HG03520 (cell line): ENCODE data around the gene RAPGEF3.
A peak's percentile ranks its signal among the peaks of the same experiment; 100 is the strongest.

Source experiments
- ATAC-seq: cut with Tn5 transposase; IDR thresholded peaks from one replicate; pipeline ENCODE4 v1.9.1; 2021; ENCODE audit warnings: mild to moderate bottlenecking, moderate library complexity; ENCODE audit not compliant: unreplicated experiment

RAPGEF3 gene

DNA sequence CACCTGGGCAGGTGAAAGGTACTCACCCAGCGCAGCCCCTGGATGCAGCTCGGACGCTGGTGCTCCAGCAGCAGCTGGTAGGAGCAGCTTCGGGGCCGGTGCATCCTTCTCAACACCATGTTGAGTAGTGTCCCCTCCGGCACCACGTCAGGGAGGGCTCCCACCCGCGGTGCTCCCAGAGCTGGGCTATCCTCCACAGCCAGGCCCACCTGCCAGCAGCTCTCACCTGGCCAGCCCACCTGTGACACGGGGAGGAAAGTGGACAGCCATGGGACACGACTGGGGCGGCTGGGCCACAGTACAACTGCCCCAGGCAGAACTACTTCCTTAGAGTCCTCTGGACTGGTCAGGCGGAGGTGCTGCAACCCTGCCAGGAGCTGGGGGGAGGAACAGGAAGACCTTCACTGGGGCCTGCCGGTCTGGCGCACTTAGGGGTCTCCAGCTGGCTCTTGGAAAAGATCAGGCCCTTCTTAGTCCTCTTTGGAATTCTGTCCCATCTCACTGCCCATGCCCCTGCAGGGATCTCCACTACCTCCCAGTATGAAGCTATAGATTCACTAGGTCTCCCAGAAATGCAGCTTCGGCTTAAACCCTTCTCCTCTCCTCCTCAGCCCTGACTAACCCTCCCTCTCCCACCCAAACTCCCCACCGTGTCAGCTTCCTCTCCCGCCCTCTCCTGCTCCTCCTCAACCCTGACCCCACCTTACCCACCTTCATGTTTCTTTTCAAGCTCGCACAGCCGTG lies 668 bp downstream of the RAPGEF3 start:
- no peak for ATAC-seq

DNA sequence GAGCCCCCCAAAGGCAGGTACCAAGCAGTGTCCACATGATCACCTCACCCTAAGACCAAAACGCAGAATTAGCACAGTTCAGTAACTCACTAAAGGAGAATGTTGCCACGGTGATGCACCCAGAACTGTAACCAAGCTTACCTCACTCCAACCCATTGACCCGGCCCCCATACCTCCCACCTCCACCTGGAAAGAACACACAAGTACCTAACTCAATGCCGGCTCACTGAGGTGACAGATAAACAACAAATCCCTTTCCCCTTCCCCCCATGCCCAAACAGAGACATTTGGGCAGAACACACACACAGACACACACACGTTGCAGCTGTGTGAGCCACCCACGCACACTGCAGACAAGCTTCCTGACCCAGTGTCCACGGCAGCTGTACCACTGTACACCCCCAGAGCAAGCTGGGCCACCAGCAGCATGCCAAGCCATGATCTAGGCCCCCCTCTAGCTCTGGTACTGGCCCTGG lies 1.3 kb downstream of the RAPGEF3 start:
- ATAC-seq: no peak

DNA sequence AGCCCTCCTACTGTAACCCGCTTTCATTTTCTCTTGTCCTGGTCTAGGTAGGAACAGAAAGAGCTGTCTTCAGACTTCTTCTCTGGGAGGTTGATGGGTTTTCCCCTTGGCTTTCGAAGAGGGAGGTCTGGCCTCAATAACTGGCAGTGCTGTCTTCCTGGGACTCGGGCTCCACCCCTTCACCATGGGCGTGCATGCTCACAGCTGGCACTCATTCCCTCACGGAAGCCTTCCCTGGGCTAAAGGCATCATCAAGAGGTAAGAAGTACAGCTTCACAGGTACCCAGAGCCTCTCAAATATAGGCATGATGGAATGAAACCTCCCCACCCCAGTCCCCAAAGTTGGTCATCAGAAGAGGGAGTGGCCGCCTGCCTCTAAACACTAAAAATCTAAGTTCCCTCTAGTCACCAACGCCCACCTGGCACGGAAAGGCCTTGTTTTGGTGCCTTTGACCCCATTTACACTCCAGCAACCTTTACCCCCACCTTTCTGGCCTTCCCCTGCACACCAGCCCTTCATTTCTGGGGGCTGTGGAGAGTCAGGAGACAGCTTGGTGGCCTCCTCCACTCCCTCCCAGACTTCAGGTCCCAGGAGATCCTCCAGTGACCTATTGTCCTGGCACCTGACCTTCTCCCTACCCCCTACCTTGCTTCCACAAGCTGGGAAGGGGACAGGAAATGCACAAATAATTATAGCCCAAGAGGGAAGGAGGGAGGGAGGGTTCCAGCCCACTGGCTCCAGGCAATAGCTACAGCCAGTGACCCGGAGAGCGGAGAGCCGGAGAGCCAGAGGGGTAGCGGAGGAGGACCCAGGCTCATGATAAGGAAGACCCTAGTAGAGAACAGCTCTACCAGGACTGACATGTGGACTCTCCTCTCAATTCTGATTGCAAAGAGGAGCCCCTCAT lies 2.8 kb downstream of the RAPGEF3 start:
- ATAC-seq: peak; percentile 65

DNA sequence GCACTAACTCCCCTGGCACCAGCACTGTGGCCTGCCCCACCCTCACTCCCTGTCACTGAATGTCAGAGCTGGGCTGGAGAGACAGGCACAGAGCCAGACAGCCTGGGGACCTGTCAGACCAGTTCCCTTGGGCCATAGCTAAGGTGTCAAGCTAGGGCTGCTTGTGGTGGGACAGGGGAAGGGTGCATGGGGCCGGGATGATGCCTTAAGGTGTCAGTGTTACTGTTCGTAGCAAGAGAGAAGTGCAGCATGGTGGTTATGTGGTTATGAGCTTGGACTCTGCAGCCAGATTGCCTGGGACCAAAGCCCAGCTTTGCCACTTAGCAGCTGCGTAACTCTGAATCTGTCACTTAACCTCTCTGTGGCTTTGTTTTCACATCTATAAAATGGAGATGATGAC lies 3.8 kb downstream of the RAPGEF3 start:
- ATAC-seq: no peak

DNA sequence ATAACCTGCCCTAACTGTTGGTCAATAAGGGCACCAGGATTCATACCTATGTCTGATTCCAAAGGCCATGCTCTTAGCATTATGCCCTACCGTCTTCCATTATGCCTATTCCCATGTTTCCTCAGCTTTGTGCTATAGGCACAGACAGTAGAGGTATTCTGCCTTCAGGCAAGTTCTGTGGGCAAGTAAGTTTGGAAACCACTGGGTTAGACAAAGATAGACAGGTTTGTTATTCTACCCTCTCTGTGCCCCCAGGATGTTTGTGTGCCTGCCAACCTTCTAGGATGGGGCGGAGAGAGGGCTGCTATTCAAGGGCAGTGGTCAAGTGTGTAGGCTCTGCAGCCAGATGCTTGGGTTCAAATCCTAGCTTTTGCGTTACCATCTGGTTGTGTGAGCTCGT lies 4.6 kb downstream of the RAPGEF3 start:
- no peak for ATAC-seq

DNA sequence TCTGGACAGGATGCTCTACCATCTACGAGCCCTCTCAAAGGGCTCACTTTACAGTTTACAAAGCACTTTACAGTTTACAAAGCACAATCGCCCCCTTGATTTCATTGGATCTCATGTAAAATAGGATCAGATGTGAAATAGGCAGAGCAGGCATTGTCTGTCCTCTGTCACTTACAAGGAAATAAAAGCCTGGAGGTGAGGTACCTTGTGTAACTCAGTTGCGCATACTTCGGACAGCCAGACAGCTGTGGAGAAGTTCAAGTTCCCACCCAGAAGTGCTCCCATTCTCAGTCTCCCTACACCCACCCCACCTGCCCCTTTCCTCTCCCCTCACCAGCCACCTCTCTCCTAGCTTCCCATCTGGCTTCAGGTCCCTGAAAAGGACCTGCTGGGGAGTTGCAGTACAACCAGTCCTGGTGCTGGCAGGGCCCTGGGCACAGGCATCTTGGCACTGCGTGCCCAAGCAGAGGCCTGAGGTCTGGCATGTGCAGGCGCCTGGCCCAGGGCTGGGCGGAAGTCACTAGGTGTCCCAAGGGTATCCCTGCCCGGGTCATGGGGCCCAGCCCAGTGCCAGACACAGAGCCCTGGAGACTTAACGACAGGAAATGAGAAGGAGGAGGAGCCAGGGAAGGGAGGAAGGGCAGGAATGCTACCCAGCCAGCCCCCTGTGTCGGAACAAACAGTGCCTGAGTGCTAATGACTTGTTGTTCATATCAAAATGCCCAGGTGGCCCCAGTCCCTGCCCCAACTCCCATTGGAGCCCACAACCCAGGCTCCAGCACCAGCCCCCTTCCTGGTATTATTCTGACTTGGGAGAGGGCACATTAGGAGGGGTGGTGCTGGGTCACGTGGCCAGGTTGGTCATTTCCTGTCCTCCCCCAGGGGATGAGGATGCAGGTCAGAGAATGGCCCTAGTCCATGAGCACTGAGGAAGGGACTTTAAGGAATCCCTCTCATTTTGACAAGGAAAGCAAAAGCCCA lies 5.4 kb downstream of the RAPGEF3 start:
- no peak for ATAC-seq

DNA sequence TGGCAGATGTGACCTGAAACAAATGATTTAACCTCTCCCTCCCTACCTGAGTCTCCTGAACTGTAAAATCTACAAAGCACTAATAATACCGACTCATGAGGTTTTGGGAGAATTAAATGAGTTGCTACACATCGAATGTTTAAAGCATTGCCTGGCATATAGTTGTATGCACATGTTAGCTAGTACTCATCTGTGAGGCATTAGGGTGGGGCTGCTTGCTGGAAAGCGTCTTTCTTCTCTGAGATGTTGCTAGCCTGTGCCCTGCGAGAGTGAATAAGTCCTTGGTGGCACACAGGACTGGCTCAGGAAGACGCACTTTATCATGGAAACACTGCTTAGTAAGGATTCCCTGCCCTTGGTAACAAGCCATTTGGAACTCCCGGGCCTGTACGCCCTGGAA lies 6.1 kb downstream of the RAPGEF3 start:
- no peak for ATAC-seq

DNA sequence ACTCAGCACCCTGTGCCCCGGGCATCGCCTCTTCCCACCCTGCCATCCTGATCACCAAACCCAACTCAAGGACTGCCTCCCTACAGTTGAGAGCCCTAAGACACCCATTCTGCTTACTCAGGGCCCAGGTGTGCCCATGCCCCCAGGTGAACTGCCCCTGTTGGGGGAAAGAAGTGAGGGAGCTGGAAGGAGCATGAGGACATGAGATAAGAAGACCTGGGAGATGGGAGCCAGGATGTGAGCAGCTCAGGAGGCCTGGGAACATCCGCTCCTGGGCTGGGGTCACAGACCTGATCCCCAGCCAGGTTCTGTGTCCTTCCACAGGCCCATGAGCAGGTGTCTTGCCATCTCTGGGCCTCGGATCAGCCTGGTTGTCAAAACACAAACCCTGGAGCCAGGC lies 6.6 kb downstream of the RAPGEF3 start:
- ATAC-seq: no peak

DNA sequence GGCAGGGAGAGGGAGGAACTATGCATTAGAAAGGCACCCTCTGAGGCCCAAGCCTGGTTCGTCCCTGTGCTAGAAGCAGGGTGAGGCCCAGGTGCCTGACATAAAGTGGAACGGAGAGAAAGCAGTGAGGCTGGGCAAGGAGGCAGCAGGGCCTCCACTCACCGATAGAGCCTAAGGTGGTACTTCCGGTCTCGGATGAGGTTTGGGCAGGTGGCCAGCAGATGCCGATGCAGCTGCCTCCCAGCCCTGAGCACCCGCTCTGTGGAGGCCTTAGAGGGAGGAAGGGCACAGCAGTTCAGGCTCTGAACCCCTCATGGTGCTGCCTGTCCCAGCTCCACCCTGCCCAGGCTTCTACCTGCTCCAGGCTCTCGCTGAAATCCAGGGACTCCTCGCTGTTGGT lies 7.1 kb downstream of the RAPGEF3 start:
- no peak for ATAC-seq

DNA sequence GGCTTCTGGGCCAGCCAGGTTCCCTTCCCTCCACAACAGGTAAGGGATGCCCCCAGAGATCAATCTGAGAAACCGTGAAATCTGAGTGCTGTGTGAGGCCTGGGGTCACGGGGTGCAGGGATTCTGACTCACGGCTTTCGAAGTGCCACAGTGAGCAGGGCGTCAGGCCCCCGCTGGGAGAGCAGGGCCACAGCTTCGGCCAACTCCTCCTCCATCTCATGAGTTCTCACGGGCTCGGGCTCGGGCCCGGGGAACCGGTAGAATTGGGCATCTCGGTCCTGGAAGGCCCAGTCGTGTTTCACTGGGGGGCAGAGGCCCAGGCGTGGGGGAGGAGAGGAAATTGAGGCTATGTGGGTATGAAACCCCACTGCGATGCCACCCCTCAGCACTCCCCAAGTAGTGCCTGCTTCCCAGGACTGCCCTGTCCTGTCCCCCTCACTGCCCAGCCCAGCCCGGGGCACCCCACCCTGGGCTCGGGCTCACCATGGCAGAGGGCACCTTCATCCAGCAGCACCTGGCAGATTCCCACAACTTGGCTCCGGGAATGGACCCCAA lies 7.7 kb downstream of the RAPGEF3 start:
- no peak for ATAC-seq

DNA sequence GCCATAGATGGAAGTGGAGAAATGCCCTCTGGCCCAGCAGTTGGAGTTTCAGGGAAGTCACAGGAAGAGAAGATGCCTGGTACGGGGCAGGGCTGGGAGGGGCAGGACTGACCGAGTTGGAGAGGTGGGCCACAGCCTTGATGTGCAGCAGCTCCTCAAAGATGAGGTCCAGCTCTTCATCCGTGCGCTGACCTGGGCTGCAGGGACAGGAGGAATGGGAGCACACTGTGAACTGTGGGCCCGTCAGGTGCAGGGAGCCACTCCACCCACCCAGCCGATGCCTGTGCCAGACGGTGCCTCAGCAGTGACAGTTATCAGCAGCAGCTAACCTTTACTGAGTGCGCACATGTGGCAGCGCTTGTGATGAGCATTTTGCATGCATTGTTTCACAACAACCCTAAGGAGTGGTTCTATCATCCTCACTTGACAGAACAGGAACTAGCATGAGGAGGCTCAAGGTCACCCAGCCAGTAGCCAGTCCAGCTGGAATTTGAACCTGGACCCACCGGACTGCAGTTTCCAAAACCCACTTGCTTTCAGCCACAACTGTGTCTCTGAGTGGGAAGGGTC lies 8.4 kb downstream of the RAPGEF3 start:
- ATAC-seq: no peak

DNA sequence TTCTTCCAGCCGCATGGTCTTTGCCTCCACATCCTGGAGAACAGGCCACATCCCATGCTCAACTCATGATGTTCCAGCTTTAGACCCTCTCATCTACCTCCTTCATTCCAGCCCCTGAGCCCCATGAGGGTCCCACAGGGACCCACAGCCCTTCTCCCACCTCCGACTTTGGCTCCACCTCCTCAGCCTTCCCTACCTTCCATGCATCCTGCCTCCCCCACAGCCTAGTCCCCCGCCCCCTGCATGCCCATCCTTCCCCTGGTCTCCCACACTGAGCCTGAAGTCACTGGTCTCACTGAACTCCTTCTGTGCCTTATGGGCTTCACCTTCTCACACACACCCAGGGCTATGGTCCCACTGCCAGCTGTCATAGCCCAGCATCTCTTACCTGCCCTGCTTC lies 9.8 kb downstream of the RAPGEF3 start:
- no peak for ATAC-seq

DNA sequence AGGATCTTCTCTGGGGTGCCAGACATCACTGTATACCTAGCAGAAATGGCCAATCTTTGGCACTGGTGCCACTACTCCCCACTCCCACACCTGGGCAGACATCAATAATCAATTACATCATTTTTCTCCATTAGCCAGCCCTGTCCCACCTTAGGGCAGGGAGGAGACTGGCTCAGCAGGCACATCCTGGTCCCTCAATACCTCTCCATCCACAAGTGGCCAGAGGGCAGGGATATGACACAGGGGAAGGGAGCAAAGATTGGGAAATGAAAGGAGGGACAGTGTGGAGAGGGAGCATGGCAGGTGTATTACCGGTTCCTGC lies 10.2 kb downstream of the RAPGEF3 start:
- ATAC-seq: no peak

DNA sequence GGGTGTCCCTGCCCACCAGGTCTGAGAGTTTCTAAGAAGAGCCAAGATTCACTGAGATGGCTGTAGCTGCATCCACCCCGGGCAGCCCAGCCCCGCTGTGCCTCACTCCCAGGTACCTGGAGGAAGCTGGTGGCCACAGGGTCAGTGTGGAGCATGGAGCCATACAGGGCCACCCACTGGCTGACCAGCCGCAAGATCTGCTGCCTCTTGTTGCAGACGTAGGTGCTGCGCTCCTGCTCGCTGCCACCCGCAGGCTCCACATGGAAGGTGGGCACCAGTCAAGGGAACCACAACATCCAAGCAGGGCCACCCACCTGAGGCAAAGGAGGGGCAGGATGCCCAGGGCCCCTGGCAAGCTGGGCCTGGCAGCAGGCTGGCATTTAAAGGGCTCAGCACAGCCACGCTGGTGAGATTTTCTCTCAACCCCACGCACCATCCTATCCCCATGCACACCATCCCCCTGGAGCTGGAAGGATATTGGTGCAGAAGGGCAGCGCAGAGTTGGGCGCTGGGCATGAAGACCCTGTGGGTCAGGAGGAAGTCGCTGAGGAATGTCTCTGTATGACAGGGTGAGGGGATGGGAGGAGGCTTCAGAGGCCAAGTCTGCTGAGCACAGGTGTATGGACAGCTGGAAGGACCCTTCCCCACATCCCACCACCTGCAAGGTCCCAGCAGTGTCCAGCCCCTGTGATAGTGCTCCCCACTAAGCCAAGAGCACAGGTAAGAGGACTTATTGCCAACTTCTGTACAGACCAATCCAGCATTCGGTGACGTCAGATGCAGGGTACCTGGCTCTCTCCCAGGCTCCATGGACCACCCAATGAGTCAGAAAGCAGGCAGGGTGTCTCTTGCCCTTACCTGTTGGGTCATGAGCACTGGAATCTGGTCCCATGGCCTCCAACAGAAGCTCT lies 10.8 kb downstream of the RAPGEF3 start:
- no peak for ATAC-seq

DNA sequence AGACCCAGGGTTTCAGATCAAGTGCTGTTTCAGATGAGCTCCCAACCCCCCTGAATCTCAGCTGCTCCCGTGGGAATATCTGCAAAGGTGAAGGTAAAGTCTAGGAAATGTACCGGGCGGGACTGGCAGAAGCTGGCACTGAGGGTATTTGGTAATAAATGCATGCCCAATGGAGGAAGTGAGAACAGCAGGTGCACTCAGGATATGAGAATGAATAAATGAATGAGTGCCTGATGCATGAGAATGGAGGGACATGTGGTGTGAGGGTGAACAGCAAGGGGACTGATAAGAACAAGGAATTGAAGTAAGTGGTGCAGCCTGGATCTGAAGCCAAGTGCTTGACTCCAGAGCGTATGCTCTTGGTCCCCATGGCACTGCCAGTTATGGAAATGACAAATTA lies 11.6 kb downstream of the RAPGEF3 start:
- ATAC-seq: no peak

DNA sequence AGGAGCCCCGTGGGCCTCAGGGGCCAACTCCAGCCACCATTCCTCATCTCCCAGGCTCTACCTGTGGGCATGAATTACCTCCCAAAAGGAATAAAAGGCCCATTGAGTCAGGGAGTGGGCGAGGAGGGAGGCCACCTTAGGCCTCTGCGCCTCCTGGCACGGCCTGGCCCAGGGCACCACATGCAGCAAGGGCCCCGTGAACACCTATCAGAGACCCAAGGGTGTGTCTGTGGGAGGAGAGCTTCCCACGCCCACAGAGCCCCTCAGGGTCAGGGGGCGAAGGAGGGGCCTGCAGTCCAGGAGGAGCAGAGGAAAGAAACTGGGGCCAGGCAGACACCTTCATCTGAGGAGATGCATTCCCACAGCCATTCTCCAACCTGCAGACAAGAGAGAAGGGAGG lies 12.2 kb downstream of the RAPGEF3 start:
- no peak for ATAC-seq

DNA sequence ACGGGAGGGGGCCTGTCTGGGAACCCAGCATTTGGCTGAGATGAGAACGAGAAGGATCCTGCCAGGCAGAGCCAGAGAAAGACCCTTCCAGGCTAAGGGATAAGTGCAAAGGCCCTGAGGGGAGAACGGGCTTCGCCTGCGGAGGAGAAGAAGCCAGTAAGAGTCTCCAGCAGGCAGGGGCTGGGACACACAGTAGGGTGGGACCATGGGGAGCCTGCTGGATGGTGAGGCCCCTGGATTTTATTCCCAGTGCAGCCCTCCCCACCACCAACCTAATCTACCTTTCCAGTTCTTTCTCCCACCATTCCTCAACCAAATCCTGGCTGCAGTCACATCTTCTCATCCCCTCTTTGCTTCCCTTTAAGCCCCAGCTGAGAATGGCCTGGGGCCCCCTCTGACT lies 12.6 kb downstream of the RAPGEF3 start:
- ATAC-seq: no peak

DNA sequence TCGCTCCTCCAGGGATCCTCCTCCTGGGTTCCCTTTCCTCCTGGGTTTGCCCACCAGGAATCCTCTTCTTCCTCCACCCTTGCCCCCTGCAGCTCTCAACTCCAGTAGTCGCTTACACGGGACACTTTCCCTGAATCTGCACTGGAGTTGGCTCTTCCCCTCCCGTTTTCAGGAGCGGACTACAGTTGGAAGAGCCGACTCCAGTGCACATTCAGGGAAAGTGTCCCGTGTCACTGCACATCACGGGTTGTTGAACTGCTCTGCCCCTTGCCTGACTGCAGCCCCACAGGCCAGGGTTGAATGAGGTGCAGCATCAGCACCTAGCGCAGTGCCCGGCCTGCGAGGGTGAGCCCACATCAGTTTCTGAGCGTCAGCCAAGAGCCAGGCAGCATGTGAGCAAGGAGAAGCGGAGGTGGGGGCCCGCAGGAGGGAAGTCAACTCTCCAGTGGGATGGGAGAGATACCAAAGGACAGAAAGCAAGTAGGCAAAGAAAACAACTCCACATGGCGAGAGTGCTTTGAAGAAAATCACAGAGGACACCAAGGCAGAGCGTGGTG lies 13.1 kb downstream of the RAPGEF3 start:
- ATAC-seq: no peak

DNA sequence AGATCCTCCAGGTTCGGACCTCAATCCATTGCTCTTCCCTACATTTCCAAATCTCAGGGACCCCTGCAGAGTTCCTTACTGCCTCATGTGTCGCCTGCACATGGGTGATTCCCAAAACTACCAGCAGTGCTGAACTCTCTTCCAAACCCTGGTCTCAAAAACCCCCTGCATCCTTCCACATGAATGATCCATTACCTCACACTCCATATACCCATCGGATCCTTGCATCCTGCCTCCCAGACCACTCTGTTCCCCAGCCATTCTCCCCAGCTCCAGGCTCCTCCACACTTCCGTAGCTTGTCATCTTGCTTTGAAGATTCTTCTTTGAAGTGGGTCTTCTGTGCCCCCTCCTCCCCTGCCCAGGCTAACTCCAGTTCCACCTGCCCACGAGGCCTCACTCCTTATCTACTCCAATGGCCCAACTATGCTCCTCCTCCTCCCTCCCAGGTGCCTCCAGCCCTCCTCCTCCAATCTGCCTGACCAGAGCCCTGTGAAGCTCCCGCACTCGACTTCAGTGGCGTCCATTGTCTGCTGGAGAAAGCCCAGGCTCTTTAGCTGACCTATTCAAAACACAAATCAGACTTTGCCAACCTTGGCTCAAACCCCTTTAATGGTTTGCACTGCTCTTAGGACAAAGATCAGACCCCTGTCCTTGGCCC lies 13.8 kb downstream of the RAPGEF3 start:
- no peak for ATAC-seq
